ENCODE results near the gene CEBPA. TPM values are rescaled to one million over a fixed set of nuclear protein-coding genes. Genes with fewer than 3 reads are reported as not detected.

Gene CEBPA
- total RNA-seq, 2 donors from 2014 or later: 1.8 to 2.1 TPM

- no peak for TF ChIP-seq CTCF (conservative IDR thresholded peaks at IDR 0.05)
- H3K9me3 Mint-ChIP-seq: peaks cover 7% of the 10 kb centered on the region
- H3K9me3 ChIP-seq (ENCODE audit: control insufficient read depth, low read length): peaks cover 12% of the 10 kb centered on the region
- H3K27me3 Mint-ChIP-seq (ENCODE audit: insufficient read depth): peaks cover 8% of the 10 kb centered on the region
- H3K27ac Mint-ChIP-seq: no peak overlapping the region
- no peak overlapping the region for H3K9ac ChIP-seq (ENCODE audit: extremely low read depth, low read length, poor library complexity, severe bottlenecking)
- no peaks in the 10 kb centered on the region for H3K4me1 Mint-ChIP-seq
- H3K4me3 ChIP-seq (ENCODE audit: low read length): no peak overlapping the region
- H3K36me3 ChIP-seq (ENCODE audit: control insufficient read depth, insufficient read depth, low read length): no peaks in the 10 kb centered on the region
- no peaks in the 10 kb centered on the region for H3K27me3 ChIP-seq (ENCODE audit: control insufficient read depth, insufficient read depth, low read length, poor library complexity, severe bottlenecking)
- no peak for DNase-seq
- H3K4me3 Mint-ChIP-seq: no peak overlapping the region
- 82 to 92% methylated on average over 4 of the region's 4 CpGs for WGBS, 2 experiments (ENCODE audit: insufficient coverage in 1 of 2, insufficient read length in 1 of 2)
- H3K4me1 ChIP-seq (ENCODE audit: control insufficient read depth, insufficient read depth, low read length): no peaks in the 10 kb centered on the region
- no peaks in the 10 kb centered on the region for H3K36me3 Mint-ChIP-seq (ENCODE audit: low read depth)
- no peak overlapping the region for H3K27ac ChIP-seq (ENCODE audit: low read depth, low read length)
Measured at GRCh38 chr19:33287438-33287837, 14.9 kb downstream of the CEBPA start.

GRCh38 chr19:33286899-33287298 is 15.4 kb downstream of the CEBPA start:
- Histone ChIP-seq H3K9me3 (ENCODE audit: control insufficient read depth, low read length) (peaks cover 12% of the 10 kb centered on the region), H3K4me1 (ENCODE audit: control insufficient read depth, insufficient read depth, low read length) (no peaks in the 10 kb centered on the region), H3K9ac (ENCODE audit: extremely low read depth, low read length, poor library complexity, severe bottlenecking) (no peak overlapping the region), H3K36me3 (ENCODE audit: control insufficient read depth, insufficient read depth, low read length) (no peaks in the 10 kb centered on the region), H3K4me3 (ENCODE audit: low read length) (no peak overlapping the region), H3K27ac (ENCODE audit: low read depth, low read length) (no peak overlapping the region), H3K27me3 (ENCODE audit: control insufficient read depth, insufficient read depth, low read length, poor library complexity, severe bottlenecking) (no peaks in the 10 kb centered on the region)
- WGBS, 2 experiments (ENCODE audit: insufficient coverage in 1 of 2, insufficient read length in 1 of 2): 87 to 92% methylated on average over 4 to 13 of the region's 13 CpGs
- Mint-ChIP-seq H3K27me3 (ENCODE audit: insufficient read depth) (peaks cover 8% of the 10 kb centered on the region), H3K27ac (no peak overlapping the region), H3K4me3 (no peak overlapping the region), H3K36me3 (ENCODE audit: low read depth) (no peaks in the 10 kb centered on the region), H3K9me3 (peaks cover 7% of the 10 kb centered on the region), H3K4me1 (no peaks in the 10 kb centered on the region)
- TF ChIP-seq CTCF (conservative IDR thresholded peaks at IDR 0.05): no peak
- DNase-seq: no peak

GRCh38 chr19:33285441-33285927 is 16.9 kb downstream of the CEBPA start:
- Mint-ChIP-seq H3K9me3 (peaks cover 7% of the 10 kb centered on the region), H3K36me3 (ENCODE audit: low read depth) (no peaks in the 10 kb centered on the region), H3K27me3 (ENCODE audit: insufficient read depth) (peaks cover 8% of the 10 kb centered on the region), H3K27ac (no peak overlapping the region), H3K4me3 (no peak overlapping the region), H3K4me1 (no peaks in the 10 kb centered on the region)
- no peak overlapping the region for H3K9ac ChIP-seq (ENCODE audit: extremely low read depth, low read length, poor library complexity, severe bottlenecking)
- TF ChIP-seq CTCF (conservative IDR thresholded peaks at IDR 0.05): no peak
- no peak for DNase-seq
- H3K27me3 ChIP-seq (ENCODE audit: control insufficient read depth, insufficient read depth, low read length, poor library complexity, severe bottlenecking): no peaks in the 10 kb centered on the region
- 82 to 90% methylated on average over 9 of the region's 9 CpGs for WGBS, 2 experiments (ENCODE audit: insufficient coverage in 1 of 2, insufficient read length in 1 of 2)
- H3K36me3 ChIP-seq (ENCODE audit: control insufficient read depth, insufficient read depth, low read length): no peaks in the 10 kb centered on the region
- H3K4me3 ChIP-seq (ENCODE audit: low read length): no peak overlapping the region
- no peaks in the 10 kb centered on the region for H3K4me1 ChIP-seq (ENCODE audit: control insufficient read depth, insufficient read depth, low read length)
- H3K27ac ChIP-seq (ENCODE audit: low read depth, low read length): no peak overlapping the region
- peaks cover 12% of the 10 kb centered on the region for H3K9me3 ChIP-seq (ENCODE audit: control insufficient read depth, low read length)
